Posterior vena cava (tissue), 2 donors: ENCODE data around the gene AEBP1. TPM values are rescaled to one million over a fixed set of nuclear protein-coding genes. Genes with fewer than 3 reads are reported as not detected.

Experiments used
- DNase-seq: peaks from one replicate; pipeline ENCODE4 v3.0.0-alpha.2; 2020; ENCODE audit warnings: low spot score
- intact Hi-C, 2 donors: fragments of 100-400 bp; cut with DNase I; formaldehyde crosslinking; loops; one replicate each; pipeline versions ENCODE4 v1.14.1 to v1.14.2; 2022 to 2023
- total RNA-seq, 2 donors: library from RNA; stranded (reverse); fragmentation: NEBNext Ultra II Directional; extraction: Animal tissue kit (Norgen Biotek cat#: 25700); gene quantifications; one replicate each; pipeline ENCODE4 v1.2.1, GENCODE V29; 2021
- donor health status: DM: yes; HTN: yes; CAD: no.
- donor health status: DM: yes; HTN: yes; CAD: no.

AEBP1 gene
- total RNA-seq, 2 donors from 2014 or later = 783 to 919 TPM

GRCh38 chr7:44128721-44129582 is 24.8 kb downstream of the AEBP1 start:
- no peak for DNase-seq
- intact Hi-C loops = loop anchor here in 1 of 2 donors (5.0 kb wide), 1 partner anchor 62 kb away; the partner anchor contains the start of gene PGAM2

DNA sequence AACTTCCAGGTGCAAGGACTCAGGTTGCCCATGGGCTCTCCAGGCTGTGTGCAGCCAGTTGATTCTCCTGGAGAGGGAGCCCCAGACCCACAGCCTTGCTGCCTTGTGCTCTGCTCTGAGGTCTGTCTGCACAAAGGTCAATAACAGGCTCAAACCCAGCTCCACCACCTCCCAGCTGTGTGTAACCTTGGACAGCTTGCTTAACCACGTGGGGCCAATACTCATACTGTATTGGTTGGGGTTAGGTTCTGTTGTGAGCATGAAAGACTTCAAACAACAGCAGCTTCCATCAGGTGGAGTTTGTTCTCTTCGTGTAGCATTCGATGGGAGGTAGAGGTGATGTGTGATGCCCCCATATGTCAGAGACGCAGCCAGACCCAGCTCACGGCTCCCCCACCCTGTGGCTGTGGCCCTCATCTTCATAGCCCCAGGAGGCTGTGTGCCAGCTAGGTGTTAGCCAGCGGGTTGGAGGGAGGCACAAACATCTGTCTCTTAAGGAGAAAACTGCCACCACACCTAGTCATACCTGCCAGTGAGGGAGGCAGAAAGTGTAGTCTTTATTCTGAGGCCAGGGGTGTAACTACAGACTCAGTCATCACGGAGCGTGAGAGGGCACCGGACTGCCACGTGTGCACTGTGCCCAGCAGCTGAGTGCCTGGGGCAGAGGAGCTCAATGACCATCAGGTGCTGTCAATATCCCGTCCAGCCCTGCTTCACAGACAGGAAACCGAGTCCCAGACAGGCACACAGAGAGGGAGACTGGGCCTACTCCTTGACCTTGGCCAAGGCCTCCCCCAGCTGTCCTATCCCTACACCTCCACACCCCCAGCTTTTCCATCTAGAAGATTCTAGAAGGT is 27.3 kb downstream of the AEBP1 start:
- intact Hi-C loops = no loop called here
- DNase-seq = no peak

DNA sequence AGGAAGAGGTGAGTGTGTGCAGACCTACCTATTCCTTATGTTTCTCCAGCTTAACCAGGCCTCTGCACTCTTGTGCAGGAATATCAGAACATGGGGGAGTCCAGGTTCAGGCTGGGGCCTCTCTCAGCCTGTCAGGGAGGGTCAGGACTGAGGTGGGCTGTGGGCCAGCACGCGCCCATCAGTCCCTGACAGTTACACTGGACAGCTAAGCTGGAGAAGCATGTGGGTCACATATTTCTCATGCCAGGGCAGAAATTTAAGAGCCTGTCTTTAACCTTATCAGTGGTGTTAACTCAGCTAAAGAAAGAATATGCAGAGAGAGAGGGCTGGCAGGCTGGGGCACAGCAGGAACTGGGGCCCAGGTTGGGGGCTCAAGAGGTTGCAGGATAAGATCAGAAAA is 27.9 kb downstream of the AEBP1 start:
- intact Hi-C loops = no loop called here
- no peak for DNase-seq

GRCh38 chr7:44133295-44133694 is 29.1 kb downstream of the AEBP1 start:
- intact Hi-C loops = no loop called here
- no peak for DNase-seq

- intact Hi-C loops = no loop called here
These were observed 30.9 kb downstream of the AEBP1 start for GRCh38 chr7:44134943-44135628.

DNA sequence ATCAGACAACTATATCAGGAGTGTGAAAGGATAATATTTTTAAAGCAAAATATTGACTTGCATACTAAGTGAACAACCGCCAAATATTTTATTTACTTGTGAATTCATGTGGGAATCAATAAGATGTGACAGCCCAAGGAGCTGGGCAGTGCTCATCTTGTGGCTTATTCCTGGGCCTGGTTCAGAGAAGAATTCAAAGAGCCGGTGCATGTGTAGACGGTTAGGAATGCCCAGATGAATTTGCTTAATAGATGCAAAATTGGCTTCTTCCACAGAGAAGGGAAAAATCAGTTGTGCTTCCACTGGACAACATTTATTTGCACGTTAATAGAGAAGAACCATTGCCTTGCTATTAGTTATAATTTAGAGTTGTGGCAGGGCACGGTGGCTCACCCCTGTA is 32.6 kb downstream of the AEBP1 start:
- intact Hi-C loops = no loop called here

More at GRCh38 chr7:44134943-44135628, 30.9 kb downstream of the AEBP1 start:
- no peak for DNase-seq

GRCh38 chr7:44138698-44139097 is 34.6 kb downstream of the AEBP1 start:
- no peak for DNase-seq
- intact Hi-C loops = no loop called here

More for the DNA sequence above, 32.6 kb downstream of the AEBP1 start:
- no peak for DNase-seq

- peak; percentile 43 for DNase-seq
- intact Hi-C loops = loop anchor here in 1 of 2 donors (10.0 kb wide), 1 partner anchor 1635 kb away; no protein-coding TSS in a partner anchor
These were observed 35.3 kb downstream of the AEBP1 start for GRCh38 chr7:44139311-44140010.

DNA sequence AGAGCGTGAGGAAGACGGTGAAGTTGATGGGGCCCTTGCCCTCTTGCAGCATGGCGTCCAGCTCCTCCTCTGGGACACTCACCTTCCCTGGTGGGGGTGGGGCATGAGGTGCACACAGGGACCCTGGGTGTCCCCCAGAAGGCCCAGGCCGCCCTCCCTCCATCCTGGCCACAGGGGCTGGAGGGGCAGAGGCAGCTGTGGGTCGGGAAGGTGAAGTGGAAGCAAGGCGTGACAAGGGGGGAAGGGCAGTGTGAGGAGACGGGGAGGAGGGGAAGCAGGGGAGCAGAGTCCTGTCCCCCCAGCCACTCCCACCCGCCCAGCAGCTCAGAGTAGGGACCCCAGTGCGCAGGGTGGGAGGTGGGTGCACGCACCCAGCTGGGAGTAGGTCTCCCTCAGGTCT is 36.2 kb downstream of the AEBP1 start:
- intact Hi-C loops = loop anchor here in 1 of 2 donors (10.0 kb wide), 1 partner anchor 1634 kb away; no protein-coding TSS in a partner anchor
- DNase-seq = peak; percentile 68

DNA sequence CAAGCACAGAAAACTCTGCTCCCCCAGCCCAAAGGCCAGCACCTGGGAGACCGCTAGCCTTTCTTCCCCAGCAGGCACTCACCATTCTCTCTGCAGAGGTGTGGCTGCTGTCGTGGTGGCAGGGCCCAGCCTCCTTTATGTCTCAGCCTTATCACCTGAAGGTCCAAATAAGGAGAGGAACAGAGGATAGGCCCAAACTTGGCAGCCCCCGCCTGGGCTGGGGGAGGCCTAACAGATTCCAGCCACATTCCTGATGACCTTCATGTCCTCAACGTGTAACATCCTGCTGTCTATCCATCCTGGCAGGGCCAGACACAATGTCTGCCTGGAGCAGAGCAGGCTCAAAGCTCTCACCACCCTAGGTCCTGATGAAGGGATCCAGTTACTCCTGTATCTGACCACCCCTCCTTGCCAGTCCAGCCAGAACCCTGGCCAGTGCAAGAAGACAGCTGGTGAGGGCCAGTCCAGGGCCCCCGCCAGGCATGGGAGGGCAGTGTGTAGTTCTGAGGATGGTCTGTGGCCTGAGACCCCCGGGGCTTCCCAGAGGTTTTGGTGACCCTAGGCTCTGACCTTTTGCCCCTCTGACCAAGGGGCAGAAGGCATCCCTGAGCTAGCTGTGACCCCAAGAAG is 37.2 kb downstream of the AEBP1 start, which contains the start of gene MYL7:
TSS of gene MYL7 (minus strand) at position 112 of the 630 bp plus-strand sequence. CDS start at position 85, 27 bp downstream.
- peak; percentile 61 for DNase-seq
- intact Hi-C loops = loop anchor here in 1 of 2 donors (10.0 kb wide), 1 partner anchor 1633 kb away; no protein-coding TSS in a partner anchor

DNA sequence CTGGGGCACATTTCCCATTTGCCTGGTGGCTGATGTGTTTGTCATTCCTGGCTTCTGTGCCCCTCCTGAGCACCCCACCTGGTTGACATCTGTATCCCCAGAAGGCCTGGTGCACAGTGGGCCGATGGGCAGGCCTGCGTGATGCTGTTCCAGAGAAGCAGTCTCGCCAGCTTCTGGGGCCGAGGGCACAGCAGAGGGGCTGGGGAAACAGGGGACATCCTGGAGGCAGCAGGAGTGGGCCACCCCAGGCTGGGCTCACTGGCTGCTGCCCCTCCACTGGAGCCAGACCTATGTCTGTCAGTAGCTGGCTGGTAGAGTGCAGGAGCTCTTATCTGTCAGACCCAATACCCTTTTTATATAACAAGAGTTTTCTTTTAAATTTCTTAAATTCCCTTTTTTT is 37.9 kb downstream of the AEBP1 start:
- intact Hi-C loops = loop anchor here in 1 of 2 donors (10.0 kb wide), 1 partner anchor 1633 kb away; no protein-coding TSS in a partner anchor
- DNase-seq = peak; percentile 49

- DNase-seq = peak; percentile 35
- intact Hi-C loops = loop anchor here in 1 of 2 donors (10.0 kb wide), 1 partner anchor 1631 kb away; no protein-coding TSS in a partner anchor
These were observed 39.6 kb downstream of the AEBP1 start for GRCh38 chr7:44143646-44144250.

GRCh38 chr7:44144426-44144967 is 40.4 kb downstream of the AEBP1 start:
- peak; percentile 64 for DNase-seq
- intact Hi-C loops = loop anchor here in 1 of 2 donors (10.0 kb wide), 1 partner anchor 1630 kb away; no protein-coding TSS in a partner anchor

DNA sequence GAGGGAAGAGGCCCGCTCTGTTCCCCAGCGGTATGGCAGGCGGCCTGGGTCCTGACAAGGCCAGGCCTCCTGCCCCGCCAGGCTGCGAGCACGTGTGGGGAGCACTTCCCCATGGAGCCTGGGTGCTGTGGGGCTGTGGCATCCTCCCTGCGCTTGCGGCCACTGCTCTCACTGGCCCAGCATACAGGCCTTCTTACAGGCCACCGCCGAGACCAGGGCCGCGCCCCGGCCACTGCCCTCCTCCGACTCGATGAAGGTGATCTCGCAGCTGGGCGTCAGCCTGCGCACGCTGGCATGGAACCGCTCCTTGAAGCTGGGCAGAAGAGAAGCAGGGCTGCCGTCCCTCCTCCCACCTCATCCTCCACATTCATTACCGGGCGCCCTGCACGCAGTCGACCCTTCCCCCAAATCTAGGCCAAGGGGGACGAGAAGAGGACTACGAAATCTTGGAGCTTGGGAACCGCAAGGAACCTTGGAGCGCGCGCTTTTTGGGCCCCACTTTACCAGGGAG is 40.9 kb downstream of the AEBP1 start:
- intact Hi-C loops = loop anchor here in 1 of 2 donors (10.0 kb wide), 1 partner anchor 1630 kb away; no protein-coding TSS in a partner anchor
- peak; percentile 75 for DNase-seq

DNA sequence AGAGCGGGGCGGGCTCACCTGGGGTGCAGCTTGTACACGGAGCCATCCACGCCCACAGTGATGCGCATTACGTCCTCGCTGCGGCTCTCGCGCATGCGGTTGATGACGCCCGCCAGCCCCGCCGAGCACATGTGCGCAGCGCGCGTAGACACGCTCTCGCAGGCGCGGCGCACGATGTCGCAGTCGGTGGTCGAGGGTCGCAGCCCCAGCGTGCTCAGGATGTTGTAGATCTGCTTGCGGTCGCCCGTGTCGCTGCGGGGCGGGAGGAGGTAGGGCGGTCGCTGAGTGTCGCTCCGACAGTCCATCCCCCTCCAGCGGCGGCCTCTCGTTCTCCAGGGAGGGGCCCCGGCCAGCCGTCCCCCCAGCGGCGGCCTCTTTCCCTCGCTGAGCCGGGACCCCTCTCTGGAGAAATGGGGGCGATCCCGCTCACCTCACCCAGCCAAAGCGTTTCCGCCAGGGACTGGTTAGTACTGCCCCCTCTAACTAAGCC is 41.4 kb downstream of the AEBP1 start:
- intact Hi-C loops = loop anchor here in 1 of 2 donors (10.0 kb wide), 1 partner anchor 1629 kb away; no protein-coding TSS in a partner anchor
- DNase-seq = peak; percentile 73
